Measurements from ENCODE around the gene ZGPAT. TPM values are rescaled to one million over a fixed set of nuclear protein-coding genes. Genes with fewer than 3 reads are reported as not detected.

Gene ZGPAT
- total RNA-seq, 1 experiment from 2014 or later = 5.4 TPM

GRCh38 chr20:63744574-63745423 lies 37.0 kb downstream of the ZGPAT start:
- no peak for DNase-seq (ENCODE audit: low spot score)

- DNase-seq (ENCODE audit: low spot score) = no peak
These were observed 37.6 kb downstream of the ZGPAT start for GRCh38 chr20:63745424-63745805.

- no peak for DNase-seq (ENCODE audit: low spot score)
These were observed 38.3 kb downstream of the ZGPAT start for GRCh38 chr20:63745961-63746731.

GRCh38 chr20:63746751-63747315 lies 39.0 kb downstream of the ZGPAT start:
- DNase-seq (ENCODE audit: low spot score) = no peak

- no peak for DNase-seq (ENCODE audit: low spot score)
These were observed 39.8 kb downstream of the ZGPAT start for GRCh38 chr20:63747622-63748069.

- DNase-seq (ENCODE audit: low spot score) = no peak
These were observed 40.5 kb downstream of the ZGPAT start for GRCh38 chr20:63748070-63748933.

GRCh38 chr20:63748934-63749270 lies 41.1 kb downstream of the ZGPAT start:
- DNase-seq (ENCODE audit: low spot score) = no peak

- DNase-seq (ENCODE audit: low spot score) = no peak
These were observed 42.0 kb downstream of the ZGPAT start for GRCh38 chr20:63749597-63750508.

- DNase-seq (ENCODE audit: low spot score) = no peak
These were observed 43.1 kb downstream of the ZGPAT start for GRCh38 chr20:63750807-63751470.

GRCh38 chr20:63751471-63752271 lies 43.8 kb downstream of the ZGPAT start:
- DNase-seq (ENCODE audit: low spot score) = no peak

GRCh38 chr20:63752411-63753101 lies 44.7 kb downstream of the ZGPAT start:
- no peak for DNase-seq (ENCODE audit: low spot score)

GRCh38 chr20:63753381-63753780 lies 45.5 kb downstream of the ZGPAT start:
- no peak for DNase-seq (ENCODE audit: low spot score)

GRCh38 chr20:63754008-63754407 lies 46.2 kb downstream of the ZGPAT start:
- no peak for DNase-seq (ENCODE audit: low spot score)

GRCh38 chr20:63755933-63756647 lies 48.3 kb downstream of the ZGPAT start:
- DNase-seq (ENCODE audit: low spot score) = no peak

- DNase-seq (ENCODE audit: low spot score) = no peak
These were observed 48.8 kb downstream of the ZGPAT start for GRCh38 chr20:63756648-63756991.

- no peak for DNase-seq (ENCODE audit: low spot score)
These were observed 50.3 kb downstream of the ZGPAT start for GRCh38 chr20:63758152-63758551.

- DNase-seq (ENCODE audit: low spot score) = no peak
These were observed 51.6 kb downstream of the ZGPAT start for GRCh38 chr20:63759377-63759901.

All from H4 (cell line).